PFSK-1 (cell line): Measurements from ENCODE around the gene KCNQ5.

Source experiments
- FOXP2 ChIP-seq: optimal IDR thresholded peaks from 2 replicates; pipeline ENCODE3; 2011; ENCODE audit warnings: borderline replicate concordance, control low read depth, inconsistent platforms; ENCODE audit not compliant: insufficient read depth; ENCODE audit errors: extremely low read length, extremely low read depth
- POLR2AphosphoS5 ChIP-seq: IDR thresholded peaks from 2 replicates; pipeline ENCODE4 v1.6.1; 2012; ENCODE audit warnings: low read depth, mild to moderate bottlenecking, control low read depth, low read length, moderate library complexity
- SIN3A ChIP-seq: IDR thresholded peaks from 2 replicates; pipeline ENCODE4 v1.6.1; 2012; ENCODE audit warnings: mild to moderate bottlenecking, low read length, moderate library complexity, borderline replicate concordance; ENCODE audit not compliant: insufficient read depth

DNA sequence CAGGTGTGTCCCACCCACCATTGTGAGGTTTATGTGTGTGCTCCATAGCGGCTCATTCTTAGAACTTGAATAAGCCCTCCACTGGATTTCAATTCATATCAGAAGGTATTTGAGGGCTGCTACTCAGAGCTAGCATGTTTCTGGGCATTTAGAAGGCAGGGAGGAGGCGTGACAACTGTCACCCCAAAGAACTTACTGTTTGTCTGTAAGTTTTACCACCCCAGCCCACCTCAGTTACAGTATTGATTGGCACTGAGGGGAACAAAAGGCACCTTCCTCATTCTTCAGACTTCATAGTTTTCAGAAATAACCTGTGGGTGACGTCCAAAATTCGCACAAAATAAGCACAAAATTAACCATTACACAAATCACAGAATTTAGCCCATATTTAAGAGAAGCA, 521.7 kb downstream of the KCNQ5 start:
- TF ChIP-seq POLR2AphosphoS5 (no peak), SIN3A (no peak), FOXP2 (no peak)
